GM19351 (cell line): ENCODE measurements around the gene PDZD4.
"Not testable (repeated sequence)": the region's sequence is repeated elsewhere in the genome, so short reads cannot be mapped to it uniquely, and the experiment has no call there.

ENCODE experiments used
- ATAC-seq: cut with Tn5 transposase; IDR thresholded peaks from one replicate; pipeline ENCODE4 v1.9.1; 2021; ENCODE audit warnings: mild to moderate bottlenecking, moderate library complexity; ENCODE audit not compliant: unreplicated experiment

PDZD4 gene

GRCh38 chrX:153836921-153837320 lies 6.6 kb upstream of the PDZD4 start:
- ATAC-seq, result no peak

- no peak for ATAC-seq
Measured at GRCh38 chrX:153832728-153833127, 2.4 kb upstream of the PDZD4 start.

DNA sequence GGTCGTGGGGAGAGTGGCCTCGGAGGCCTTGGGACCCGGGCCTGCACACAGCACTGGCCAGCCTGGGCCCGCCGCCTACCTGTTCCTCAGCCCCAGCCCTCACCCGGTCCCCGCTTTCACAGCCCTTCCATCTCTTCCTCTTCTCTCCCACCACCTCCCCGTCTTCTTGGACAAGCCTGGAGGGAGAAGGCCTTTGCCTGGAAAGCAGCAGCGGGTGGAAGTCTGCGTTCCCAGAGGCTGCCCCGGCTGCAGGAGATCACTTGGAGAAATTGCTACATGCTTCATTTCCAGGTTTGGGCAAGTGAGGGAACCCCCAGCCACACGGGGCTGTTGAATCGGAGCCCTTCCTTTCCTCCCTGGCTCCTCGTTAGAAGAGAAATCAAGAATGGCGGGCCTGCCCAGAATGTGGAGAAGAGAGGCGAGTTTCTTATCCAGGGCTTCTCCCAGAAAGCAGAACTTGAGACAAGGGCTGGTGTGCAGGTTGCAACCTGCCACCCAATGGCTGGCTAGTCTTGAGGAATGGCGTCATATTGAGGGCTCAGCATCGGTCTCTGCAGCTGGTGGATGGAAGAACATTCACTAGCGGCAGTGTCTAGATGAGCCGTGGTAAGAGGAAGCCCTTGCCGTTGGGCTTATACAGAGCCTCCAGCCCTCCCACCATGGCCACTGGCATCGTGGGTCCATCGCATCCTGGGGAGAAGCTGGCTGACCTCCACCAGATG lies 1.2 kb upstream of the PDZD4 start:
- no peak for ATAC-seq

DNA sequence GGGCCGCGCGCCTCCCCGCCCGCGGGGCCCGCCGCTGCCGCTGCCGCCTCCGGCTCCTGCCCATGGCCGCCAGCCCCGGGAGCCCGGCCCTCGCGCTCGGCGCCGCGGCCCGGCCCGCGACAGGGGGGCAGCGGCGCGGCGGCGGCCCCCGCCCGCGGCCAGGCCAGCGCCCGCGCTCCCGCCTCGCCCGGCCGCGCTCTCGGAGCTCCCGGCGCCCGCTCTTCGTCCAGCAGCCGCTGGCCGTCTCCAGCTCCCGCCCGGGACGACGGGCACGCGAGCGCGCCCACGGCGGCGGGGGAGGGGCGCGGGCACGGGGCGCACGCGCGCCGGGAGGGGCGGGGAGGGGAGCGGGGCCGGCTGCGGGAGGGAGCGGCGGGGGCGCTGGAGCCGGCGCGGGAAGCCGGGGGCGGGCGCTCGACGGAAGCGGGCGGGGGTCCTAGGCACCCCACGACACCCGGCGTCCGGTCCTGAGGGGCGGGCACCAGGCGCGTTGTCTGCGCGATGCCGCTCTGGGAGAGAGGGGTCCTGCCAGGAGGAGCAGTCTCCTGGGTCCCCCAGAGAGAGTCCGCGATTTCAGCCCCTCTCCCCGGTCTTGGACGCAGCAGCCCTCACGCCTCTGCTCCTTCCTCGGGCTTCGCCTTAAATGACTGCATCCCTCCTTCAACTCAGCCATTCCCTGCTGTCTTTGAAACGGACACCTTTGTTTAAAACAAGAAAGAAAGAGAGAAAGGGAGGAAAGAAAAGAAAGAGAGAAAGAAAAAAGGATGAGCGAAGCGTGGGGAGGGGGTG lies 490 bp upstream of the PDZD4 start:
- no peak for ATAC-seq

DNA sequence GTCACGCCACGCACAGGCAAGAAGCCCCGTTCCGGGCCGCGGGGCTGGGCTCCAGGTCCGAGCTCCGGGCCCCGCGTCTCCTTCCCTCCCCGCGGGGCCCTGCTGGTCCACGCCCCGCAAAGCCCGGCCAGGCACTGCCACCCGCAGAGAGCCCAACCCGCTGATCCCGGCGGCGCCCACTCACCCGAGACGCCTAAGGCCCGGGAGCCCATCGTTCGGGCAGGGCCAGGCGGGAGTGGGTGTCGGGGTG lies 870 bp downstream of the PDZD4 start:
- ATAC-seq, result no peak

GRCh38 chrX:153828723-153829548 lies 1.4 kb downstream of the PDZD4 start:
- ATAC-seq, result no peak

- ATAC-seq, result no peak
Measured at GRCh38 chrX:153828308-153828707, 2.0 kb downstream of the PDZD4 start.

DNA sequence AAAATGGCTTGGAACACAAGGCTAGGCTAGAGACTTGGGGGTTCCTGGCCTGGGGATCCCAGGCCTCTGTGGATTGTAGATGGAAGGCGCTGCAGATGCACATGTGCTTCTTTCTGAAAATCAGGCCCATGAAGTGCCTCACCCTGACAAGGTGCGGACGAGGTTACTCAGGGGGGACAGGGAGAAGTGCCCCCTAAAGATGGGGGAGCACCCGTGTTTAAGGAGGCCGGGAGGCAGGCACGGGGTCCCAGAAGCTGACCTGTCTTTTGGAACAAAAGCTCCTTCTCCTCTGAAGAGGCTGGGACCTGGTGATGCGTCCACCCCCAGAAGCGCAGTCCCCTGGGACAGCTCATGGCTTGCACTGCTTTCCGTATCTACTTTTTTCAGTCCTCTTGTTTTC lies 2.4 kb downstream of the PDZD4 start:
- ATAC-seq, result no peak

GRCh38 chrX:153827016-153827415 lies 3.3 kb downstream of the PDZD4 start:
- no peak for ATAC-seq

GRCh38 chrX:153825042-153825441 lies 5.3 kb downstream of the PDZD4 start:
- ATAC-seq, result no peak

DNA sequence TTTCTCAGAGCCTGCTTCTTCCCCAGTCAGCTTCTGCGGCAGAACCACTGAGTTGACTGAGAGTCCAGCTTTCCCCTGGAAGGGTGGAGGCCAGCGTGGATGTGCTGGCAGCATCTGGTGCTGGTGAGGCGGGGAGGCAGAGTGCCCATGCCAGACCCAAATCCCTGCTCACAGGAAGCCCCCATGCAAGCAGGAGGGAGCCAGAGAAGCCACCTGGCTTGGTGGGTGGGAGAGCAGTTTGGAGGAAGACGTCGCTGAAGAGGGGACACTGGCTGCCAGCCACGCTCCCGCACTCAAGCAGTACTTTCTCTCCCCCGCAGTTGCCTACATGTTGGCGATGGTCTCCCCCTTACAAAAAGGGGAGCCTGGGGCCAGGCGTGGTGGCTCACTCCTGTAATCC lies 6.0 kb downstream of the PDZD4 start:
- no peak for ATAC-seq

- no peak for ATAC-seq
Measured at GRCh38 chrX:153821066-153821465, 9.3 kb downstream of the PDZD4 start.

DNA sequence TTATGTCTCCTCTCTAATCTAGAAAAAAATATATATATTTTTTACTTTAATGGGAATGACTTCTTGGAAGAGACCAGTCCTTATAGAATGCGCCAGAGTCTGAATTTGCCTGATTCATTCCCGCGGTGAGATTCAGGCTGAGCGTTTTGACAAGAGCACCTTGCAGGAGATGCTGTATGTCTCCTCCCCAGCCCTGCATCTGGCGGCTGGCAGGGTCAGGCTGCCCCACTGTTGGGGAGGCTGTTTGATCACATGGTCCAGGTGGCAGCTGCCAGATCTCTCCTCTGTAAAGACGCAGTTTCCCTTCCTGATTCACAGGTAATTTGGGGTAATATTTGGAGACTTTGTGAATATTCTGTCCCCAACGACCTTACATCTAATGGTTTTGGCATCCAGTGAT lies 9.7 kb downstream of the PDZD4 start:
- no peak for ATAC-seq

DNA sequence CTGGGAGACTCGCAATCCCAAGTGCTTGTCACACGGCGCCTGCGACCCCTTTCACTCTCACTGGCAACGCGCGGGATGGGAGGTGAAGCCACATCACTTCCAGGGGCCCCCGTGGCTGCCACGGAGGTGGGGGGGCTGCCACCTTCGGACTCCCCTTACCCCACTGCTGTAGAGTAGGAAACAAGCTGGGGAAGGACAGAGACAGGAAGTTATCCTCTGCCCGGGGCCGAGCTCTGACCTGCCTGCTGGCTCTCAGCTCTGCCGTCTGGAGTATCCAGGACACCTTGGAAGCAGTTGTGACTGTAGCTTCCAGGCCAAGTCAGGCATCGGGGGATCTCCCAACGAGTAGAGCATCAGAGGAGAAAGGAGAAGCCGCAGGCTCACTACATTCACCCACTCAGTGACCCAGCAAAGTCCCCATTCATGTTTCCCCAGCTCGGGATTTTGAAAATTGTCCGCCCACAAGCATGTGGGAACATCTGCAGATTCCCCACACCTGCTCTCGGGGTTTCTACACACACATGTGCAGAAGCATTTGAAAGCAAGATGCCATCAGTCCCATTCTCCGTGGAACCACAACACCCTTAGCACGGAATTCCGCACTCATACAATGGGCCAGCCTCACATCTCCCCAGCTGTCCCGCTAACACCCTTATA lies 10.8 kb downstream of the PDZD4 start:
- no peak for ATAC-seq

GRCh38 chrX:153818571-153819383 lies 11.6 kb downstream of the PDZD4 start:
- no peak for ATAC-seq

DNA sequence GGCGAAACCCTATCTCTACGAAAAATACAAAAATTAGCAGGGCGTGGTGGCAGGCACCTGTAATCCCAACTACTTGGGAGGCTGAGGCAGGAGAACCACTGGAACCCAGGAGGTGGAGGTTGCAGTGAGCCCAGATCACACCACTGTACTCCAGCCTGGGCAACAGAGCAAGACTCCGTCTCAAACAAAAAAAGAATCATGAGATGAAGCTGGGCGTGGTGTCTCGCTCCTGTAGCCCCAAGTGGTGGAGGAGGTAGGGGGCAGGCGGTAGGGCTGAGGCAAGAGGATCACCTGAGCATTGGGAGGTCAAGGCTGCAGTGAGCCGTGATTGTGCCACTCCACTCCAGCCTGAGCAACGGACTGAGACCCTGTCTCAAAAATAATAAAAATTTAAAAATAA lies 12.3 kb downstream of the PDZD4 start:
- ATAC-seq, result not testable (repeated sequence)

GRCh38 chrX:153816831-153817690 lies 13.3 kb downstream of the PDZD4 start:
- ATAC-seq, result no peak

DNA sequence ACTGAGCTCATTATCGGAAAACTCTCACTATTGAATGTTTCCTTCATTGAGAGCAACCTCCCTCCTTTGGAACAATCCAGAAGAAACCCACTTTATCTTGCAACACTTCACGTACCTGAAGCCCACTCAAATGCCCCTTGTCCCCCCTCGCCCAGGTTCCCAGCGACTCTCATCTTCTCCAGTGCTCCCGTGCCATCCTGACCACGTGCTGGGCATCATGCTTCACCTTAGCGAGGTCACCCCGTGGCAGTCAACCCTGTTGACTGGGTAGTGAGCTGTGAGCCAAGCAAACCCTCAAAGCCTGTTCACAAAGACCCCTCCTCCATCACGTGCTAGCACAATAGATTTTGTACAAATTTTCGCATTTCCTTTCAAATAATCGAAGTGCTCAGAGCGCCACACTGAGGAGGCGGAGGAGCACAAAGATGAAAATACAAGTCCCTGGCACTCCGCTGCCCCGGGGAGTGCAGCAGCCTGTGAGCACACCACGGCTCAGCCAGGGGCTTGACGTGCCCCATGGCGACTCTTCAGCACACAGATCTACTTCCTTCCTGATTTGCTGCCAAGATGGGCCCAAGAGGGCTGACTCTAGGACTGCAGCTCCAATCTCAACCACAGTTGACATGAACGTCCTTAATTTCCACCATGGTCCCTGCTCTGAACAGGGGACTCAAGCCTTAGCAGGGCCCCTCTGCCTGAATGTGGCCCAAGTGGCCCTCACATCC lies 15.6 kb downstream of the PDZD4 start:
- no peak for ATAC-seq

DNA sequence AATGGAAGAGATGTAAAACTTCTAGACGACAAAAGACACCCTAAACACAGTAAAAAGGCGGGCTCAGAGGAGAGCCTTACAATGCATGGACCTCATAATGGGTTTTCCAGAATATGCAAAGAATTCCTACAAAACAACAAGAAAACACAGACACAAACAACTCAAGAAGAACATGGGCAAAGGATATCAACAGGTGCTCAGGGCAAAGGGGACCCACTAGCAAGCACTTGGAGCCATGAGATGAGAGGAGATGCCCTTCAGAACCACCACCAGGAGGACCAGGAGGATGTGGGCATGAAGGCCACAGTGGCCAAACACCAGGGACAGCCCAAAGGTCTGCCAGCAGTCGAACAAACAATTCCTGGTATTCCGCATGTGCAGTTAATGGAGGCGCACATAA lies 17.2 kb downstream of the PDZD4 start:
- ATAC-seq, result no peak
